ENCODE measurements around the gene TSC22D3. TPM values are rescaled to one million over a fixed set of nuclear protein-coding genes. Genes with fewer than 3 reads are reported as not detected.

The TSC22D3 gene
- polyA plus RNA-seq, 1 donor: 48.5 TPM

DNA sequence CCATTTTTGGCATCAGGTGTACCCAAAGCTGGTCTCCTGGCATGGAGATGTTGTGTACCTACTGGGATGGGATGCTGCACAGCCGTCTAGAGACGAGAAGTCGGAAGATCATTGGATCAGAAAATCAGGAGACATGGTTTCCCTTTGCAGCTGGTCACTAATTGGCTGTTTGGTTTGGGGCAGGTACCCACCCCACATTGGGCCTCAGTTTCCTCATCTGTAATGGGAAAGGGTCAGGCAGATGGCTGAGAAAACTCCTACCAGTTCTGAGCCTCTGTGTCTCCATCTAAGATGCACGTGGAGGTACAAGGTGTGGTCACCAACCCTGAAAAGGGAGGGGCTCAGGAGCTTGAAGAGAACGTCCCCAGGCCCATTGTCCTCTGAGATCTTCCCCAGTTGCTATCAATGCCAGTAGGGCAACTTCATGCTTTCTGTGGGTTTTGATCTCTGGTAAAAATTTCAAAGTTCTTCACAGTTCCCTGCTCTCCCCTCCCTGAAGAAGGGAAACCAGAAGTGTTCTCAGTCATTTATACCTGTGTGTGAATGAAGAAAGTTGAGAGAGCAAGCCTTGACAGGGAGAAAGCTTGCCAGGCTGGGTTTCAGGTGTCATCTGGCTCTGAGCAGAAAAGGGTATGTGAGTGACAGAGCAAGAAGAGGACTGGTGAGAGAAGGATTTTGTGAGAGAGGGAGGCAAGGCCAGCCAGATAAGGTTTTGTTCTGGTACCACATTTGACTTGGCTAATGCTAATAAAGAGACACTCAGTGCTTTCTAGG is 15.1 kb downstream of the TSC22D3 start:
- DNase-seq (ENCODE audit: low read depth): no peak

DNA sequence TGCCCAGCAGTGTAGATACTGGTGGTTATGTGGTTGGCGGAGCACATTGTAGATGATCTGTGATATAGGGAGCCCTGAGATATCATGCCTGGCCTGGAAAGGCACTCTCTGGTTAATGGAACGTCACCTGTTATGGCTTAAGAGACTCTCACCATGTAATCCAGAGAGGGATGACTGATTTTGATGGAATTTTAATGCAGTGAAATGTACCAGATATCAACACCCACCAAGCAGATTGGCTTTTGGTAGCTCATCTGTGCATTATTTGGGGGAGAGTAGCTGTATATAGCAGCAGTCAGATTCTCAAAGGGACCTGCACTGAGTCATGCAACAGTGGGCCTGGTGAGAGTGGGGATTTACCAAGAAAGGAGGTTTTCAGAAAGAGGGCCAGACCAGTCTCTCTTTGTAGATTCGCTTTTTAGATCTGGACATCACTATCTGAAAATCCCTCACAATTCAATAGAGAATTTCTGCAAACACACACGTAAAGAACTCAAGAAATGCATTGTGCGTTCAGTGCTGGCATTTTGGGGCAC is 17.3 kb downstream of the TSC22D3 start:
- no peak for DNase-seq (ENCODE audit: low read depth)

DNA sequence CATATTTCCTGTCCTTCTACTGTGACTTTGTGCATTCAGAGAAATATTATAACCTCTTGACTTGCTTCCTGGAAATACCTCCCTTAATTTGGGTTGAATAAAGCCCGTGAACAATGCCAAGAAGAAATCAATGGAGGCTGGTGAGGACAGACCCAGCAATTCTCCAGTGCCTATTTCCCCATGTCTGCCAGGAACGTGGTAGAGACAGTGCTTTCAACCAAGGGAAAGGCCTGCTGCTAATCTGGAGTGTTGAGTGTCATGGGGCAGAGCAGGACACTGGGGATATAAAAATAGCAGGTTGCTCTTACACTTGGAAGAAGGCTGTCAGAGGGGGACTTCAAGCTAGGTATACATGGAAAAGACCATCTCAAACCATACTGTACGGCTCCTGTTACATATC is 19.9 kb downstream of the TSC22D3 start:
- DNase-seq (ENCODE audit: low read depth): no peak

DNA sequence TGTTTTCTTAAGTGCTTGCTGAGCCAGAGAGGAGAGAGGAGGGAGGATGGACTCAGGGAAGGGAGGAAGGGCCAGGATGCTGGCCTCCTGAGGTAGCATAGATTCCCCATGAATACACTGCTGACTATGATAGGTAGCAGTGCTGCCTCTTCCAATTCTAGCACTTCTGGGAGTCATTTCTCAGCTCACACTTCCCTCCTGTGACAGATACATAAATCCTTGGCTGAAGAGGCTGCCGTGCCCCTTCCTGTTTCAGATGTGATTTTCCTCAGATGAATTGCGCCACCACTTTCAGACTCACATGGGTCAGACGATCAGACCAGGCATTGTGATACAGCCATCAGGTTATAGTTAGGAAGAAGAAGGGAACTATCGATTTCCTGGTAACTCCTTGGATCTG is 22.4 kb downstream of the TSC22D3 start:
- no peak for DNase-seq (ENCODE audit: low read depth)

DNA sequence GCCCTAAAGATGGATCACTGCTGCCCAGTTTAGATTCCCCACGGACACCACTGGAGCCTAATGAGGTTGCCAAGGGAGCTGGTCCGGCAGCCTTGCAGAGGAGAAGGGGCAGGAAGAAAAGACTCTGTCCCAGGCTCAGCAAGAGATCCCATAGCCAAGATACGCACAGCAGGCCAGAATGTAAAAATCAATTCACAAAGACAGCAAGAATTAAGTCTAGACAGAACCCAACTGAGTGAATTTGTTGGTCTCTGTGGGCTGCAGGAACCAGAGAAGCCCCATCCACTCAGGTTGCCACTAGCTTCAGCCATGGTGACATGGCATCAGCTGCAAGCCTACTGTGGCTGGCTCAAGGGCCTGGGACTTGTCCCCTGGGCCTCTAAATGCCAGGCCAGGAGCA is 22.9 kb downstream of the TSC22D3 start:
- no peak for DNase-seq (ENCODE audit: low read depth)

DNA sequence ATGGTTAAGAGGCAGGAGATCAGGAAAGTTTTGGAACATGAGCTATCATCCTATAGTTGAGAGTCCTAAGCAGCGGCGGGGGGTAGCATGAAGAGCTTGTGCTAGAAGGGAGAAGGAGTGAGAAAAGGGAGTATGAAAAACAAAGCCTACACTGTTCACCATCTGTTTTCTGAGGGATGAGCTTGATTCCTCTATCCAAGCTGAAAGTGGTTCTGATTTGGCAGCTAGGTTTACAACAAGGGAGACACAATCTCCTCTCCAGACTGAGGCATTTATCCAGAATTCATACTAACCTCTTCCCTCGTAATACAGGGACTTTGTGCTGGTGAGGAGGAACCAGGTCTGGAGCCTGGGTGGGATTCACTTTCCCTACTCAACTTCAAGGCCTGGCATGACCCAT is 23.5 kb downstream of the TSC22D3 start:
- DNase-seq (ENCODE audit: low read depth): no peak

DNA sequence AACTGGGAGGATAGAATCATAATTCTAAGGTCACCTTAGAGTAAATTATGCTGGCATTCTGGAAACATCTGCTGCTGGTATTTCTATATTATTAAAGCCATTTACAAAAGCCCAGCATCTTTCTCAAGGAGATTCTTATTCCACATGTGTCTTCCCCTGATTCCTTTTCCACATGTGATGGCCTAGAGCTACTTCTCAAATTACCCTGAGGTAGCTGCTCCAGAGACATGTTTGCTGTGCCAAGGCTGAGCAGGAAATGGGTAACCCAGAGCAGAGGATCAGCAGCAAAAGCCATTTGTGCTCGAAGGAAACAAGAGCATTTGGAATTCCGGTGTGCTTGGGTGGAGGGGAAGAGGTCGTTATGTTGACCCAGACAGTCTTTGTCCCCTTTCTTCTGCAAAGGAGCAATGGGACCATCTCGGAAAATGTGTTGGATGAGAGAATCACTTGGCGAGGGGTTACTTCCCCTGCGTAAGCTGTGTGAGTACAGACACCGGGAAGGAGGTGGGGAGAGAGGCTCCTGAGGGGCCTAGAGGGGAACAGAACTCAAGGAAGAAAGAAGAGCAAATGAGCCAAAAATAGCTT is 24.6 kb downstream of the TSC22D3 start:
- DNase-seq (ENCODE audit: low read depth): no peak

DNA sequence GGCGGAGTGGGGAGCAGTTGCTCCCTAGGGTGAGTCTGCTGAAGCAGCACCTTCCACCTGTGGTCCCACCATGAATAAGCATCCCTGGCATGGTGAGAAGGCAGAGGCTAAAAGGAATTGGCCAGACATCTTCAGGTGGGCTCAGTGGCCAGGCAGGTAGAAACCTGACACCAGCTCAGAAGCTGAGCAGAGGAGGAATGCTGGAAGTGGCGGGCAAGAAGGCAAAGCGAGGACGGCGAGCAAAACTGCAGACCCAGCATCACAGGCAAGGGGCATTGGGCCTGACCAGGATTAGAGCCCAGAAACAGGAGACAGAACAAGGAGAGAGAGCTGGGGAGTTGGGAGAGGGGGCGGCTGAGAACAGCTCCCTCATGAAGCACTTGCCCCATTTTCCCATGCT is 25.3 kb downstream of the TSC22D3 start:
- no peak for DNase-seq (ENCODE audit: low read depth)

DNA sequence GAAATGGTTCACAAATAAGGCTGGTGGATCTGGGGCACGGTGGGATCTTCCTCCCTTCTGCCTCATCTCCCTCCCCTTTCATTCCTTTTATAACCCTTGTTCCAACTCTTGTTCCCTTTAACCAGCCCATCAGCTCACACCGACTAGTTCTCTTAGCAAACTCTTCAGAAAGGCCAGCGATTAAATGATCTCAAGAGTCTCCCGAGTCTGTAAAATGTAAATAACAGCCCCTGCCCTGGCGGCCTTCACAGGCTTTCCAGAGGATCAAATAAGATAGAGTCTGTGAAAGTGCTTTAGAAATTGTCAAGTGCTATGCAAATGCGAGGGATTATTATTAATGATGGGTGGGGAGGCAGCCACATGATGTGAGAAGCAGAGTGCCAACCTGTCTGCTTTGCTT is 27.1 kb downstream of the TSC22D3 start:
- no peak for DNase-seq (ENCODE audit: low read depth)

DNA sequence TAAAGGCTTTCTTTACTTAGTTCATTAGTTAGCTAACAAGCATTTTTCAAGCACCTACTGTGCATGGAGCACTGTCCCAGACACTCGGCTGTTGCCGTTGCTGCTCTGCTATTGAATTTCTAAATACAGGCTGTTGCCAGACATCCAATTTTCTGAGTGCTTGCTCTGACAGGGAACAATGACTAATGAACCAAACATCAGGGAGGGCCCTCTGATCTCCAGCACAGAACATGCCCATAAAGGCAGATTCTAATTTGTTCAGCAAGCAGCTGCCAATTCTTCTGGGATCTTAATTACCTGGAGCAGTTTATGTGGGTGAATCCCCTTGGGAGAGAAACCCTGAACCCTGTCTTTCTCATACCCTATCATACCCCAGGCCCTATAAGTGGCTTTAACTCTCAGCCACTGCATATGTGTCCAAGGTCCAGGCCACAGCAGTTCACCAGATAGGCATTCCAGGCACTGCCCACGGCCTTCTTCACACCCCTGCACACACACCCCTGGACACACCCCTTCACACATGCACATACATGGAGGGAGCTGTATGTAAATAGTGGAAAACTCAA is 27.9 kb downstream of the TSC22D3 start:
- no peak for DNase-seq (ENCODE audit: low read depth)

DNA sequence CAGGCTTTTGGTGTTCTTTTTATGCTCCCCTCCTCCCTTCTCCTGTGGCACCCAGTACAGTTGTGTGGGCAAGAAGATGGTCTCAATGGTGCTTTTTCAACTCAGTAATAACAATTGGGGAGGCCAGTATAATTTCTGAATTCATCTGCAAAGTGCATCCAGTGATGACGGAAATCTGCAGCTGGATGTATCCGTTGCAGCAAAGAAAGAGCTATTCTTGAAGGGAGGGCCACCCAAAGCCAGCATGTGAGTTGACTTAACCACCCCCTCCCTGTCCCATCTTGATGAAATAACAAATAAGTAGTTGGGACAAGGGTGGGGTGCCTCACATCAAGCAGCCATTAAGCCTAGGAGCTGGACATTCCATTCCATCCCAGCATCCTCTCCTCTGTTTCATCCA is 30.7 kb downstream of the TSC22D3 start:
- no peak for DNase-seq (ENCODE audit: low read depth)

DNA sequence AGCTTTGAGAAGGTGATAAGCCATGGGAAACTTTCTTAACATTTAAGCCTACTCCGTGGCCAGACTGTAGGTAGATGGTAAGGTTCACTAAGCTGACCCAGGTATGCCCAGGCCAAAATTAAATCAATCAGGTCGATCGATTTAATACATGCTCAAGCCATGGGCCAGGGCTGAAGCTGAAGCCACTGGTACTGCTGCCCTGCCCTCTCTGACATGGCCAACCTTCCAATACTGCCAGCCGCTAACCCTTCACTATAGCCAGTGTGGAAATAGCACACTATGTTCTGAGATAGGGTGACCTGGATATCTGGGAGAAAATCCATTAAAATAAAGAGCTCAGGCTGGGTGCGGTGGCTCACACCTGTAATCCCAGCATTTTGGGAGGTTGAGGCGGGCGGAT is 31.6 kb downstream of the TSC22D3 start:
- no peak for DNase-seq (ENCODE audit: low read depth)

DNA sequence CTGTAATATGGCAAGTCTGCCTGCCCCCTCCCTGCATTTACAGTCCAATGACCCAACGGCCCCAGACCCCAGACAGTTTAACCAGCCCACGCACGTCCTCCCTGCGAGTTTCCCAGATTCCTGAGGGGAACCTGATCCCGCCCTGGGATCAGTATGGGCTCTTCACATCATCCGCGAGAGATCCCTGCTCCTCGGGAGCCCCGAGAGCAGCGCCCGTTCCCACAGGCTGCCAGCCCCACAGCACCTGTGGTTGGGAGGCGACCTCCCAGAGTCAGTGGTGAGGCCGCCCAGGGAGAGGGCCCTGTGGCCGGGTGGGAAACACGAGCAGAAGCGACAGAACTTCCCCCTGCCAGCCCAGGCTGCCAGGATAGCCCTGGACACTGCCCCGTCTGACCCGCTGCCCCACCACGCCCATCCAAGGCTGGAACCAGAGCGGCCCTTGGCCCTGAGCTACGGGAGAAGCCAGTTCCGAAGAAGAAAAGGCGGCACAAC is 32.8 kb downstream of the TSC22D3 start:
- DNase-seq (ENCODE audit: low read depth): no peak

DNA sequence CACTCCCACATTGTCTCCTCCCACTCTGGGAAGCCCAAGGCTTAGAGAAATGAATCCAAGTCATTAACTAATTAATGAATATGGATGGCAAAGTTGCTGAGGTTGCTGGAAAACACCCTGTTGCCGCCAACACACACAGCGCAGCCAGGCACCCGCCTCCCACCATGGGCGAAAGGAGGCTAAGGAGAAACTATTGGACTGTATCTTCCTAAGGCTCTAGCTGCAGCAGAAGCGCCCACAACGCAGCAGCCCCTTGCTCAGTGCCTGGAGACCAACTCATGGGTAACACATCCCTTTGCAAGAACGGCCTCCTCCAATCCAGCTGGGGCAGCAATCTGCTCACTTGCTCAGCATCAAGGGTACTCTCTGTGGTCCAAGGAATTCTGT is 34.2 kb downstream of the TSC22D3 start:
- DNase-seq (ENCODE audit: low read depth): no peak

DNA sequence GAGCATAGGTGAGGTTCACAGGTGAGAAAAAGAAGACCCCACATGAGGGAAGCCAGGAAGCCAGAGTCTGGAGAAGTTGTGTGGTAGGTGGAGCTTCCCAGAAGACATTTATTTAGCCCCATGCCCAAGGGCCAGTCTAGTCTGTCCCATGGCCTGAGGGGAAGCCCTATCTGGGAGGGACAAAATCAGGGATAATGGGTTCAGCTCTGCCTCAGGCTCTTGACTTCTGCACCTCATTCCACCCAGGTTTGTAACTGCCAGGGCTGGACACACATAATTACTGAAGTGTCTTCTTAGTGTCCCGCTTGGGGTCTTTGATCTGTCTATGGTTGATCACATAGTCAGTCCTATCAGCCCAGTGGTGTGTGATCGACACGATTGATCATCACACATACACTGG is 36.0 kb downstream of the TSC22D3 start:
- DNase-seq (ENCODE audit: low read depth): no peak

DNA sequence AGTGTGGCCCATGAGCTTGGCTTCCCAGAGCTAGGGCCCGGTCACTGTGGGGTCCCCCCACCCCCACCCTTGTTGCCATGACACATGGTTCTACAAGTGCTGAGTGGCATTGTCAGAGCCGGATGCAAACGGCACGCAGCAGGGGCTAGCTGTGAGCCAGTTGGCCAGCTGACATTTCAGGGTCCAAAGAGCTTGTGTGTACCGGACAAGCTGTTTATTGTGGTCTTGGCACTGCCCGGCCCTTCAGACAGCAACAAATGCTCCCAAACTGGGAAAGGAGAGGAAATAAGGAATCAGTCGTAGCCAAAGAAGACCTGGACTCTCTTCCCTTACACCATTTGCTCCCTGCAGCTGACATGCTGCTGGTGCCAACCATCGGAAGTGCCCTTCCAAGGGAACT is 36.8 kb downstream of the TSC22D3 start:
- no peak for DNase-seq (ENCODE audit: low read depth)

DNA sequence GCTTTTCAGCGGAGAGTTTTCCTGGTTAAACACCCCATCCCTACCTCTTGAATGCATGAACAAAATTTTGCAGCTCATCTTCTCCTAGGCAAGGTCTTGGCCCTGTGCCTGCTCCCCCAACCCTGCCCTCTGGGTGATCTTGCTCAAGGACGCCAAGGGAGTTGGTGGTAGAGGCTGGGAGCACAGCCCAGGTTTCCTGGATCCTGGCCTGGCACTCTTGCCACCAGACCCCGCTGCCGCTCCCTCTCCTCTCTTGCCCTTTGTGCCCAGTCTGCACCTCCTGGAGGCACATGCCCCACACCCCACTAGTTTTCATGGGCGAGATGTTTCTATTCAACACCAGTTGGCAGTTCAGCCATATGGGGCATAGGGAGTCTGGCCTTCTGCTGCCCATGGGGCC is 37.3 kb downstream of the TSC22D3 start:
- DNase-seq (ENCODE audit: low read depth): no peak

DNA sequence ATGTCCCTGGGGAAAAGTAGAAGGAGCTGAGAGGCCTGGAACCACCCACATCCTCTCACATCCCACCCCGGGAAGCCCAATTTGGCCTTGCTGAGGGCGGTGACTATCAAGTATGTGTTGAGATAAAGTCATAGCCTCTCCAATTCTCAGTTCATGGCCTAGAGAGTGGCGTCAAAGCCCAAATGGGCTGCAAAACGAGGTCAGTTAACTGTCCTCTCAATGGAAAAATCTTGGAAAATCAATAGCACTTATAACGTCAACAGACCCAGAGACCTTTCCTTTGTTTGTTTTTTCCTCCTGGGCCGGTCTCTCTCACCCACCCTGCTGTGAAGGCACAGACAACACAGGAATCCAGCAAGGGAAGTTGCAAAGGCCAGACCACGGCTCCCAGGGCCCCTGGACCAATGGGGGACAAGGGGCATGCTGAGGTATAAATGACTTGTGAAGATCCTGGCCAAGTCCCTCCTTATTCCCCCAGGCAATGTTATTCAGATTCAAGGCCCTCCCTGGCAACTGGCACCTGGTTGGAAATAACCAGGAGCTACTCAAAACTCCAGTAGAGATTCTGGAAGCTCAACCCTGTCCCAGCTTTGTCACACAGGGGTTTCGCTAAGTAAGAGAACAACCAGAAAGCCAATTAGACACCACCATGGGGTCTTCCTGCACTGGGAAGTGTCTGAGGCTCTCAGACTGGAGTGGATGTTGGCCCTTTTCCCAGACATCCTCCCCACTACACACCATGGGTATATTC is 38.6 kb downstream of the TSC22D3 start:
- DNase-seq (ENCODE audit: low read depth): no peak

DNA sequence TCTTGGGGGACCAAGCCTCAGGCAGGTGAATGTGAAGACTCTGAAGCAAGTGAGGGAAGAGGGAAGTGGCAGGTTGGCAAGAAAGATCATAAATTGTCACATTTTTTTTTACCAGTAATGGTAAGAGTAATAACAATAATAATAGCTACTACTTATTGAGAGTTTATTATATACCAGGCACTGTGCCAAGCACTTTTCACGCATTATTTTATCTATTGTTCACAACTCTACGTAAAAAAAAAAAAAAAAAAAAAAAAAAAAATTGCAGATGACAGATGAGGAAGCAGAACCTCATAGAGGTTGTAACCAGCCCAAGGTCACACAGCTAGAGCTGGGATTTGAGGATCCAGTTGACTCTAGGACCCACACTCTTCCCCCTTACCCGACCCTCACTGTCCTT is 40.9 kb downstream of the TSC22D3 start:
- DNase-seq (ENCODE audit: low read depth): no peak

DNA sequence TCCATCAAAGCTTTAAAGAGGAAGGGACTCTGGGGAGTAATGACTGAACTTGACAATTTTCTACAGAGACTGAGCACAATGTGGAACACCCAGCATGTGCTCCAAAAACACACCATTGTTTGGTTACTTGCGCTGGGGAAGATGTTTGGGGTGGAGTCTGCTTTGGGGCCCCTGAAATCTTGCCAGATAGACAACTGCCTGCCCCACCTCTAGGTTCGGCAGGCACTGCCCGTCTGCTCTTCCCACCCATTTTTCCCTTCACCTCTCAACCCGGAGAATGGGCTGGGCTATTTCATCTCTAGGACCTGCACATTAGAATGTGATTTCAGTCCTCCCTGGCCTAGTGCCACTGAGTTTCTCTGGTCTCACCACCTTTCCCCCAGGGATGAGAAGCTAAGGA is 41.9 kb downstream of the TSC22D3 start:
- DNase-seq (ENCODE audit: low read depth): no peak

DNA sequence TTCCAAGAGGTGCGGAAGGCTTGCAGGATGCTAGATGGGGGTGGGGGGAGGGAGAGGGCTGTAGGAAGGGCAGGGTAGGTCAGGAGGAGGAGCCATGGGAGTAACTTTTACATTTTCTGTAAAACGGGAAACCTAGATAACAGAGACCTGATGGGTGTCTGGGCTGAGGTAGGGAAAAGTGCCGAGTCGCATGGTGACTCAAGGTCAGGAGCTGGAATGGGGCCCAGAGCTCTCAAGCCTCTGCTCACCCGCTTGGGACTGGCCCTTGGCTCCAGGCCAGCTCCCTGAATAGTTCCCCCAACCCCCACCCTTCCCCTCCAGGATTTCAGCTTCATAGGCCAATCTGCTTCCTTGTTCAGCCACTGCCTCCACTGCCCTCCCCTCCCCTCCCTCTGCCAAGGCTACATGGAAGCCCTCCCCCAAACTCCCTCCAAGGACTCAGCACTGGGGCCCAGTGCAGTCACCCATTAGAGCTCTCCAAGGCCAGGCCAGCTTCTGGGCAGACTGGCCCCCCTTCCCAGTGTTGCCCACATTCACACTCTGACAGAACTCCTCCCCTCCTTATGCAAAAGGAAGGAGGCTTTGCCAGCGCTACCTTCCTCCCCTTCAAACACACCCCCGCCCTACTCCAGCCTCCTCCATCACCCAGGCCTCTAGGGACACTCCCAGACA is 43.6 kb downstream of the TSC22D3 start:
- DNase-seq (ENCODE audit: low read depth): no peak

Data from forelimb muscle (tissue), 1 donor.